ENCODE results near the gene PLEKHA1. TPM values are rescaled to one million over a fixed set of nuclear protein-coding genes. Genes with fewer than 3 reads are reported as not detected.

PLEKHA1 gene
- total RNA-seq, 2 experiments from 2014 or later, result 8.8 to 11.3 TPM

- no peak overlapping the region for H3K4me3 Mint-ChIP-seq
- no peak for DNase-seq
- H3K4me1 Mint-ChIP-seq, result peaks cover 8% of the 10 kb centered on the region
- peaks cover 63% of the 10 kb centered on the region for H3K27me3 Mint-ChIP-seq
- CTCF ChIA-PET, result interaction anchor here (0.9 kb wide), 1 partner anchor 116 kb away, joined by 3 read pairs; no protein-coding TSS in a partner anchor
- no peaks in the 10 kb centered on the region for H3K9me3 Mint-ChIP-seq
- H3K27ac Mint-ChIP-seq, result no peak overlapping the region
- no peaks in the 10 kb centered on the region for H3K36me3 Mint-ChIP-seq (ENCODE audit: low read depth)
- POLR2A ChIA-PET, result no interaction called here
Measured at GRCh38 chr10:122464250-122464510, 89.7 kb downstream of the PLEKHA1 start.

- ChIA-PET CTCF (no interaction called here), POLR2A (no interaction called here)
- Mint-ChIP-seq H3K4me3 (no peak overlapping the region), H3K9me3 (no peaks in the 10 kb centered on the region), H3K27ac (no peak overlapping the region), H3K4me1 (peaks cover 8% of the 10 kb centered on the region), H3K27me3 (peaks cover 59% of the 10 kb centered on the region), H3K36me3 (ENCODE audit: low read depth) (no peaks in the 10 kb centered on the region)
- no peak for DNase-seq
Measured at GRCh38 chr10:122464586-122464985, 90.1 kb downstream of the PLEKHA1 start.

- POLR2A ChIA-PET, result no interaction called here
- Mint-ChIP-seq H3K27me3 (peaks cover 54% of the 10 kb centered on the region), H3K4me3 (no peak overlapping the region)
Measured at GRCh38 chr10:122465401-122466040, 91.0 kb downstream of the PLEKHA1 start.

GRCh38 chr10:122466951-122467381, 92.5 kb downstream of the PLEKHA1 start:
- ChIA-PET CTCF (interaction anchor here (0.5 to 1.1 kb wide), 3 partner anchors 20 to 168 kb away, joined by 3 read pairs; no protein-coding TSS in a partner anchor), POLR2A (interaction anchor here (0.7 kb wide), 1 partner anchor 301 kb away, joined by 5 read pairs; no protein-coding TSS in a partner anchor)
- DNase-seq, result no peak
- H3K36me3 Mint-ChIP-seq (ENCODE audit: low read depth), result no peaks in the 10 kb centered on the region
- peaks cover 8% of the 10 kb centered on the region for H3K4me1 Mint-ChIP-seq
- peaks cover 52% of the 10 kb centered on the region for H3K27me3 Mint-ChIP-seq
- H3K4me3 Mint-ChIP-seq, result no peak overlapping the region
- no peak overlapping the region for H3K27ac Mint-ChIP-seq
- H3K9me3 Mint-ChIP-seq, result no peaks in the 10 kb centered on the region

More at GRCh38 chr10:122465401-122466040, 91.0 kb downstream of the PLEKHA1 start:
- Mint-ChIP-seq H3K36me3 (ENCODE audit: low read depth) (no peaks in the 10 kb centered on the region), H3K4me1 (peaks cover 8% of the 10 kb centered on the region), H3K9me3 (no peaks in the 10 kb centered on the region), H3K27ac (no peak overlapping the region)
- no peak for DNase-seq
- CTCF ChIA-PET, result interaction anchor here (0.9 kb wide), 1 partner anchor 24 kb away, joined by 3 read pairs; no protein-coding TSS in a partner anchor

GRCh38 chr10:122467701-122468100, 93.2 kb downstream of the PLEKHA1 start:
- Mint-ChIP-seq H3K4me1 (peaks cover 4% of the 10 kb centered on the region), H3K27ac (no peak overlapping the region), H3K4me3 (no peak overlapping the region), H3K9me3 (no peaks in the 10 kb centered on the region), H3K36me3 (ENCODE audit: low read depth) (no peaks in the 10 kb centered on the region), H3K27me3 (peaks cover 46% of the 10 kb centered on the region)
- ChIA-PET CTCF (interaction anchor here (0.8 to 1.1 kb wide), 2 partner anchors 95 to 169 kb away, joined by 3 read pairs; no protein-coding TSS in a partner anchor), POLR2A (no interaction called here)
- no peak for DNase-seq

GRCh38 chr10:122468307-122468925, 93.9 kb downstream of the PLEKHA1 start:
- H3K27me3 Mint-ChIP-seq, result peaks cover 39% of the 10 kb centered on the region
- ChIA-PET CTCF (no interaction called here), POLR2A (no interaction called here)
- H3K4me3 Mint-ChIP-seq, result no peak overlapping the region
- H3K36me3 Mint-ChIP-seq (ENCODE audit: low read depth), result no peaks in the 10 kb centered on the region
- no peaks in the 10 kb centered on the region for H3K4me1 Mint-ChIP-seq
- no peaks in the 10 kb centered on the region for H3K9me3 Mint-ChIP-seq
- DNase-seq, result no peak
- H3K27ac Mint-ChIP-seq, result no peak overlapping the region

GRCh38 chr10:122468926-122469781, 94.6 kb downstream of the PLEKHA1 start:
- Mint-ChIP-seq H3K4me3 (no peak overlapping the region), H3K4me1 (no peaks in the 10 kb centered on the region), H3K27ac (no peak overlapping the region), H3K36me3 (ENCODE audit: low read depth) (no peaks in the 10 kb centered on the region), H3K9me3 (no peaks in the 10 kb centered on the region), H3K27me3 (peaks cover 37% of the 10 kb centered on the region)
- CTCF ChIA-PET, result no interaction called here
- POLR2A ChIA-PET, result no interaction called here
- no peak for DNase-seq

GRCh38 chr10:122469848-122470247, 95.3 kb downstream of the PLEKHA1 start:
- no peak overlapping the region for H3K4me3 Mint-ChIP-seq
- ChIA-PET POLR2A (no interaction called here), CTCF (interaction anchor here (1.6 kb wide), 1 partner anchor 51 kb away, joined by 3 read pairs; no protein-coding TSS in a partner anchor)
- no peak overlapping the region for H3K27ac Mint-ChIP-seq
- H3K27me3 Mint-ChIP-seq, result peaks cover 37% of the 10 kb centered on the region
- no peak for DNase-seq
- H3K4me1 Mint-ChIP-seq, result peaks cover 4% of the 10 kb centered on the region
- no peaks in the 10 kb centered on the region for H3K9me3 Mint-ChIP-seq
- H3K36me3 Mint-ChIP-seq (ENCODE audit: low read depth), result no peaks in the 10 kb centered on the region

- Mint-ChIP-seq H3K4me1 (peaks cover 4% of the 10 kb centered on the region), H3K27ac (no peak overlapping the region), H3K9me3 (no peaks in the 10 kb centered on the region), H3K27me3 (peaks cover 29% of the 10 kb centered on the region), H3K36me3 (ENCODE audit: low read depth) (no peaks in the 10 kb centered on the region), H3K4me3 (no peak overlapping the region)
- no peak for DNase-seq
- CTCF ChIA-PET, result interaction anchor here (1.6 kb wide), 1 partner anchor 49 kb away, joined by 3 read pairs; no protein-coding TSS in a partner anchor
- POLR2A ChIA-PET, result no interaction called here
Measured at GRCh38 chr10:122471531-122472177, 97.1 kb downstream of the PLEKHA1 start.

- Mint-ChIP-seq H3K27ac (no peak overlapping the region), H3K4me1 (peaks cover 4% of the 10 kb centered on the region), H3K36me3 (ENCODE audit: low read depth) (no peaks in the 10 kb centered on the region), H3K4me3 (no peak overlapping the region), H3K27me3 (peaks cover 17% of the 10 kb centered on the region), H3K9me3 (no peaks in the 10 kb centered on the region)
- ChIA-PET CTCF (interaction anchor here (1.0 kb wide), 2 partner anchors 16 to 19 kb away, joined by 3 to 6 read pairs; no protein-coding TSS in a partner anchor), POLR2A (no interaction called here)
- DNase-seq, result no peak
Measured at GRCh38 chr10:122473116-122473515, 98.6 kb downstream of the PLEKHA1 start.

GRCh38 chr10:122474131-122474818, 99.8 kb downstream of the PLEKHA1 start:
- Mint-ChIP-seq H3K4me3 (no peak overlapping the region), H3K27me3 (peaks cover 16% of the 10 kb centered on the region), H3K27ac (no peak overlapping the region), H3K9me3 (no peaks in the 10 kb centered on the region), H3K4me1 (peaks cover 4% of the 10 kb centered on the region), H3K36me3 (ENCODE audit: low read depth) (no peaks in the 10 kb centered on the region)
- CTCF ChIA-PET, result interaction anchor here (1.0 kb wide), 1 partner anchor 20 kb away, joined by 6 read pairs; no protein-coding TSS in a partner anchor
- POLR2A ChIA-PET, result no interaction called here
- DNase-seq, result no peak

GRCh38 chr10:122475100-122475499, 100.6 kb downstream of the PLEKHA1 start:
- Mint-ChIP-seq H3K27ac (no peak overlapping the region), H3K4me1 (peaks cover 4% of the 10 kb centered on the region), H3K9me3 (no peaks in the 10 kb centered on the region), H3K36me3 (ENCODE audit: low read depth) (no peaks in the 10 kb centered on the region), H3K27me3 (peaks cover 13% of the 10 kb centered on the region), H3K4me3 (no peak overlapping the region)
- POLR2A ChIA-PET, result no interaction called here
- CTCF ChIA-PET, result no interaction called here
- no peak for DNase-seq

Data from activated CD4-positive, alpha-beta T cell treated with anti-CD3 and anti-CD28 coated beads, Interleukin-2, amount 10 ng/mL, durations not matched to agents 7 days and 5 days (primary cell).